Lung microvascular endothelial cell (primary cell): ENCODE results near the gene CACNA1H. TPM values are rescaled to one million over a fixed set of nuclear protein-coding genes. Genes with fewer than 3 reads are reported as not detected.

ENCODE experiments used
- DNase-seq, 2 donors: peaks; one replicate each; pipeline versions ENCODE4 v3.0.0 to v3.0.0-alpha.2; 2010; ENCODE audit warnings: low read depth in 2 of 2
- total RNA-seq: library from RNA; depleted of rRNA; stranded (reverse); fragments of >200 nt; gene quantifications from 2 replicates; pipeline ENCODE4 v1.2.1, GENCODE V29; 2014

The CACNA1H gene
- total RNA-seq, 1 donor from 2014 or later: under 0.01 TPM

GRCh38 chr16:1211451-1212268 lies 58.8 kb downstream of the CACNA1H start:
- DNase-seq: no peak

DNA sequence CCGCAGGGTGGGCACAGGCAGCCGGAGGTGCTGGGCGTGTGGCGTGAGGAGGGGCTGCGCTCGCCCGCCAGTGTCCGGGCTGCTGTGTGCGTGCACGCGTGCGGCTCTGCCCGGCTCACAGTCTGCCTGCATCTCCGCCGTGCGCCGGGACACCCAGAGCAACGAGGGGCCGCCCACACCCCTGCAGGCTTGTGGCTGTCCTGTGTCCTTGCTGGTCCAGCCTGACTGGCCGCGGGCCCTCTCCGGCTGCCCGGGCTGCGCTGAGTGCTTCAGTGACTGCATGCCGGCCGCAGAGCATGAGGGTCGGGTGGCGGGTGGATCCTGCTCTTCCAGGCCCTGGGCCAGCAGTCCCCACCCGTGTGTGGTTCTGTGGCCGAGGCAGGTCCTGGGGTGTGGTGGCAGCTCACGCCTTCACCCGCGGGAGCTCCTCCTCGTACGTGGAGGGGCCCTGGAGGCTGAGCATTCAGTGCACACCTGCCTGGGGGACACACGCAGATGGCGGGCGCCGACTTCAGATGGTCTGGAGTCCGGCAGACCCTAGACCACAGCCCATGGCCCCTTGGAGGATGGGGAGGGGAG lies 59.8 kb downstream of the CACNA1H start:
- no peak for DNase-seq

GRCh38 chr16:1213231-1213630 lies 60.3 kb downstream of the CACNA1H start:
- DNase-seq: no peak

DNA sequence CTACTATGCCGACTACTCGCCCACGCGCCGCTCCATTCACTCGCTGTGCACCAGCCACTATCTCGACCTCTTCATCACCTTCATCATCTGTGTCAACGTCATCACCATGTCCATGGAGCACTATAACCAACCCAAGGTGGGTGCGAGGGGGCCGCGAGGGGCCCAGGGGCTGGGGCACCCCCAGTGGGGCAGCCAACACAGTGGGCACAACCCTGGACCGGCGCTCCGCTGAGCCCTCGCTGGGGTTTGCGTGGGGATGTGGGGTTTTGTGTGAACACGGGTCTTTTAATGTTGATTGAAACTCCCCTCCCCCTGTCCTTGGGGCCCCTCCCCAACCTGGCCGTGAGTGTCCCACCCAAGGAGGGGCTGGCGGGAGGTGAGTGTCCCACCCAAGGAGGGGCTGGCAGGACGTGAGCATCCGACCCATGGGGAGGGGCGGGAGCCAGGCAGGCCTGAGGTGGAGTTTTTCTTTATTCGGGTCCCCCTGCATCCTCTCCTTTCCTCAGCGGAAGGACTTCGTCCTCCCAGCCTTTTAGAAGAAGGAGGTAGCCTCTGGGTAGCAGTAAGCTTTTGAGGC lies 61.0 kb downstream of the CACNA1H start:
- no peak for DNase-seq

GRCh38 chr16:1214719-1215118 lies 61.8 kb downstream of the CACNA1H start:
- no peak for DNase-seq

GRCh38 chr16:1215574-1216295 lies 62.8 kb downstream of the CACNA1H start:
- no peak for DNase-seq

- no peak for DNase-seq
Observed at GRCh38 chr16:1216296-1216619, 63.4 kb downstream of the CACNA1H start.

- no peak for DNase-seq
Observed at GRCh38 chr16:1216681-1217400, 63.9 kb downstream of the CACNA1H start.

- no peak for DNase-seq
Observed at GRCh38 chr16:1217526-1217925, 64.6 kb downstream of the CACNA1H start.

- no peak for DNase-seq
Observed at GRCh38 chr16:1218061-1218929, 65.4 kb downstream of the CACNA1H start.

DNA sequence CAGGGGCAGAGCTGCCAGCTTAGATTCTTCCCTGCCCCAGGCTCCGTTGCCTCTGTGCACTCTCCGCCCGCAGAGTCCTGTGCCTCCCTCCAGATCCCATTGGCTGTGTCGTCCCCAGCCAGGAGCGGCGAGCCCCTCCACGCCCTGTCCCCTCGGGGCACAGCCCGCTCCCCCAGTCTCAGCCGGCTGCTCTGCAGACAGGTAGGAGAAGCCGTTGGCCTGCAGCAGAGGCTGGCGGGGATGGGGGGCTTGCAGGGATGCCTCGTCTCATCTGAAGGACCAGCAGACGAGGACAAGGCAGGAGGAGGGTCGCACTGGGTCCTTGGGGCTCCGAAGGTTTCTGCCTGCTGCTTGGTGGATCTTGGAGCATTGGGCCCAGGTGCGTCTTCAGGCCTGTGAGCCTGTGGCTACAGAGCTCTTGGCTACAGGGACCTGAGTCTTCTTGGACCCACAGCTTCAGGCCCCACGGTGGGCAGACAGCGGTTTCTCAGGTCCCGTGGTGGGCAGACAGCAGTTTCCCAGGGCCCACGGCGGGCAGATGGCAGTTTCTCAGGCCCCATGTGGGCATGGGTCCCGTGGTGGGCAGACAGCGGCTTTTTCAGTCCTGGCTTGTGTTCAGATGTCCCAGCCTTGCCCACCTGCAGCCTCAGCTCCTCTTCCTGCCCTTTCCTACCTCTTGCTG lies 66.2 kb downstream of the CACNA1H start:
- DNase-seq: no peak

GRCh38 chr16:1220098-1220728 lies 67.3 kb downstream of the CACNA1H start:
- no peak for DNase-seq

DNA sequence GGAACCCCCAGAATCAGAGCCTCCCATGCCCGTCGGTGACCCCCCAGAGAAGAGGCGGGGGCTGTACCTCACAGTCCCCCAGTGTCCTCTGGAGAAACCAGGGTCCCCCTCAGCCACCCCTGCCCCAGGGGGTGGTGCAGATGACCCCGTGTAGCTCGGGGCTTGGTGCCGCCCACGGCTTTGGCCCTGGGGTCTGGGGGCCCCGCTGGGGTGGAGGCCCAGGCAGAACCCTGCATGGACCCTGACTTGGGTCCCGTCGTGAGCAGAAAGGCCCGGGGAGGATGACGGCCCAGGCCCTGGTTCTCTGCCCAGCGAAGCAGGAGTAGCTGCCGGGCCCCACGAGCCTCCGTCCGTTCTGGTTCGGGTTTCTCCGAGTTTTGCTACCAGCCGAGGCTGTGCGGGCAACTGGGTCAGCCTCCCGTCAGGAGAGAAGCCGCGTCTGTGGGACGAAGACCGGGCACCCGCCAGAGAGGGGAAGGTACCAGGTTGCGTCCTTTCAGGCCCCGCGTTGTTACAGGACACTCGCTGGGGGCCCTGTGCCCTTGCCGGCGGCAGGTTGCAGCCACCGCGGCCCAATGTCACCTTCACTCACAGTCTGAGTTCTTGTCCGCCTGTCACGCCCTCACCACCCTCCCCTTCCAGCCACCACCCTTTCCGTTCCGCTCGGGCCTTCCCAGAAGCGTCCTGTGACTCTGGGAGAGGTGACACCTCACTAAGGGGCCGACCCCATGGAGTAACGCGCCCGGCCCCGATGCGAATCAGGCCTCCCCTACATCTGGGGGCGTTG lies 68.1 kb downstream of the CACNA1H start:
- DNase-seq: no peak

DNA sequence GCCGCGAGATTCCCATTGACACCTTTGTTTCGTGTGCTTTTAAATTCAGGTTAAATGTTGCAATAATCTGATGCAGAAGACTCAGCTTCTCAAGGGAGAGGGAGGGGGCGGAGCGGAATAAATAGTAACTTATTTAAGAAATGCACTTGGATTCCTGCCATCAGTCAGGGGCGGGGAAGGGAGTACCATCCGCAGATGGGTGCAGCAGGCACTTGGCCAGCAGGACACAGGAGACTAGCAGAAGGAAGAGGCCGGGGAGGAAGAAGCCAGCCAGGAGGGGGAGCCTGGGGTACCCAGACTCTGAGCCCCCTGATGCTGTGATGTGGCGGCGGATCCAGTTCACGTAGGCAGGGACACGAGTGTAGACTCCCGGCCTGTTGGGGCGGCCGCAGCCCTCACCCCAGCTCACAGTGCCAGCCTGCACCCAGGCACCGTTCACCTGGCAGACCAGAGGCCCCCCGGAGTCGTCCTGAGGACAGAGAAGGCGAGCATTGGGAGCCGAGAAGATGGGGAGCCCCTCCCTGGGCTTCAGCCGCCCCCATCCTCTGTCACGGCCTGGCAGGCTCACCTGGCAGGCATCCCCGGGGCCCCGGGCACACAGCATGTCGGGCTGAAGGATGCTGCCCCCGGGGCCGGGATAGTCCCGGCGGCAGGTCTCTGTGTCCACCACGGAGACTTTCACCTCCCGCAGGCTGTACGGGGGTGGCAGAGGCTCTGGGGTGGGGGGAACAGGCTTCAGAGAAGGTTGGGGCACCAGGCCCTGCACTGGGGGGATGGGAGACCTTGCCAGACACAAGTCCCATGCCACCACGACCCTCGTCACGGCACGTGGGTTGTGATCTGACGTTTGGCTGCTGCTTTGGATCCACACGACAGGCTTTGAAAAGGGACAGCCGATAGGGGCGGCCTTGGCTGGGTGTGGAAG lies 69.0 kb downstream of the CACNA1H start:
- DNase-seq: no peak

DNA sequence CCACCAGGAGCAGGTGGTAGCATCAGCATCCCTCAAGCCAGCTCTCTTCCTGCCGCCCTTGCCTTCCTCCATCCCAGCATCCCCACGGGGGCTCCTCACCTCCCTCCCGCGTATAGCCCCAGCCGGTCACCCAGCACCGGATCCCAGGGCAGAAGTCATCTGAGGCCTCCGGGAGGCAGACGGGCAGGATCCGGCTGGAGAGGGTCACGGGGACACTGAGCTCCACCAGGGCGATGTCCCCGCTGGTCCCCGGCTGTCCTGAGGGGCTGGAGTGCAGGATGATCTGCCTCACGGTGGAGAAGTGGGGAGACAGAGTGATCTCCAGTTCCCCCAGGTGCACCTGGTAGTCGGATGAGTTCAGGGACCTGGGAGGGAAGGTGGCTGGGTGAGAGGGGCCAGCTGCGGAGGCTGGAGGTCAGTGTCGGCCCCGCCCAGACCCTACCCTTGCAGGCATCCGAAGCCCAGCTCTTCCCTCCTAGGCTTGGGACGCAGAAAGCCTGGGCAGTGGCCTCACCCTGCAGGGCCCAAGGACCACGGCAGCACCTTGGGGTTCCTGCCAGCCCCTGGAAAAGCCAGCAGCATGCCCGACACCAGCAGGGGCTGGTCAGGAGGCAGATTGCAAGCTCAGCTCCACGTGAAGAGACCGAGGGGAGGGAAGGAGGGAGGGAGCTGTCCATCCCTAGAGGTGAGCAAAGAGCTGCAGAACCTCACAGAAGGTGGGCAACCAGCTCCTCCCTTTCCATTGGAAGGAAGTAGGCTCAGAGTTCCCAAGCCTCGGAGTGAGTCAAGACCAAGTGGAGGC lies 69.8 kb downstream of the CACNA1H start:
- no peak for DNase-seq

- DNase-seq: no peak
Observed at GRCh38 chr16:1223355-1224214, 70.7 kb downstream of the CACNA1H start.
